Measurements from ENCODE around the gene CDK17. TPM values are rescaled to one million over a fixed set of nuclear protein-coding genes. Genes with fewer than 3 reads are reported as not detected.
"Not testable (repeated sequence)": the region's sequence is repeated elsewhere in the genome, so short reads cannot be mapped to it uniquely, and the experiment has no call there.

The CDK17 gene
- total RNA-seq, 2 experiments from 2014 or later: 25.2 to 28.5 TPM

GRCh38 chr12:96398424-96399119 lies 1.7 kb downstream of the CDK17 start:
- CTCF ChIA-PET: interaction anchor here (1.2 to 1.8 kb wide), 3 partner anchors 22 to 118 kb away, joined by 3 to 10 read pairs (median 4); no protein-coding TSS in a partner anchor
- POLR2A ChIA-PET: interaction anchor here (0.7 to 2.5 kb wide), 7 partner anchors 8 to 539 kb away, joined by 3 to 19 read pairs (median 3); no protein-coding TSS in a partner anchor

- POLR2A ChIA-PET: no interaction called here
- CTCF ChIA-PET: no interaction called here
Measured at GRCh38 chr12:96397756-96398423, 2.3 kb downstream of the CDK17 start.

- POLR2A ChIA-PET: no interaction called here
- CTCF ChIA-PET: interaction anchor here (0.6 kb wide), 1 partner anchor 9 kb away, joined by 4 read pairs; no protein-coding TSS in a partner anchor
Measured at GRCh38 chr12:96396914-96397313, 3.3 kb downstream of the CDK17 start.

- ChIA-PET CTCF (no interaction called here), POLR2A (no interaction called here)
Measured at GRCh38 chr12:96396209-96396608, 4.0 kb downstream of the CDK17 start.

- ChIA-PET POLR2A (no interaction called here), CTCF (no interaction called here)
Measured at GRCh38 chr12:96395236-96395635, 5.0 kb downstream of the CDK17 start.

GRCh38 chr12:96393229-96393628 lies 7.0 kb downstream of the CDK17 start:
- CTCF ChIA-PET, POLR2A ChIA-PET: not testable (repeated sequence)

GRCh38 chr12:96392397-96392796 lies 7.8 kb downstream of the CDK17 start:
- POLR2A ChIA-PET: no interaction called here
- CTCF ChIA-PET: no interaction called here

GRCh38 chr12:96387981-96388380 lies 12.3 kb downstream of the CDK17 start:
- ChIA-PET POLR2A (interaction anchor here (0.5 kb wide), 1 partner anchor 38 kb away, joined by 13 read pairs; no protein-coding TSS in a partner anchor), CTCF (interaction anchor here (1.9 kb wide), 1 partner anchor 10 kb away, joined by 8 read pairs; no protein-coding TSS in a partner anchor)

- CTCF ChIA-PET: no interaction called here
- POLR2A ChIA-PET: no interaction called here
Measured at GRCh38 chr12:96386794-96387193, 13.4 kb downstream of the CDK17 start.

GRCh38 chr12:96383991-96384390 lies 16.2 kb downstream of the CDK17 start:
- POLR2A ChIA-PET: no interaction called here
- CTCF ChIA-PET: no interaction called here

- ChIA-PET CTCF (interaction anchor here (0.6 kb wide), 1 partner anchor 133 kb away, joined by 3 read pairs; no protein-coding TSS in a partner anchor), POLR2A (no interaction called here)
Measured at GRCh38 chr12:96383371-96383770, 16.9 kb downstream of the CDK17 start.

GRCh38 chr12:96379743-96380142 lies 20.5 kb downstream of the CDK17 start:
- CTCF ChIA-PET: interaction anchor here (1.0 kb wide), 2 partner anchors 11 to 20 kb away, joined by 4 read pairs; partner anchors contain the start of gene CDK17
- POLR2A ChIA-PET: interaction anchor here (3.5 kb wide), 1 partner anchor 20 kb away, joined by 19 read pairs; the partner anchor contains the start of gene CDK17

- ChIA-PET CTCF (interaction anchor here (0.6 to 1.6 kb wide), 4 partner anchors 10 to 22 kb away, joined by 3 to 8 read pairs (median 4); partner anchors contain the start of gene CDK17), POLR2A (interaction anchor here (0.5 to 3.5 kb wide), 2 partner anchors 21 to 138 kb away, joined by 3 to 19 read pairs; partner anchors contain the start of gene CDK17)
Measured at GRCh38 chr12:96378319-96378718, 21.9 kb downstream of the CDK17 start.

GRCh38 chr12:96376865-96377264 lies 23.4 kb downstream of the CDK17 start:
- ChIA-PET POLR2A (no interaction called here), CTCF (interaction anchor here (1.0 kb wide), 1 partner anchor 22 kb away, joined by 4 read pairs; no protein-coding TSS in a partner anchor)

- ChIA-PET CTCF (interaction anchor here (0.8 to 1.0 kb wide), 2 partner anchors 23 to 25 kb away, joined by 3 to 4 read pairs; no protein-coding TSS in a partner anchor), POLR2A (interaction anchor here (0.5 kb wide), 1 partner anchor 276 kb away, joined by 4 read pairs; no protein-coding TSS in a partner anchor)
Measured at GRCh38 chr12:96375841-96376604, 24.2 kb downstream of the CDK17 start.

GRCh38 chr12:96375170-96375569 lies 25.1 kb downstream of the CDK17 start:
- ChIA-PET POLR2A (no interaction called here), CTCF (no interaction called here)

GRCh38 chr12:96371790-96372699 lies 28.2 kb downstream of the CDK17 start:
- CTCF ChIA-PET: interaction anchor here (0.6 kb wide), 1 partner anchor 18 kb away, joined by 5 read pairs; no protein-coding TSS in a partner anchor
- POLR2A ChIA-PET: no interaction called here

- POLR2A ChIA-PET: interaction anchor here (0.6 kb wide), 1 partner anchor 29 kb away, joined by 6 read pairs; no protein-coding TSS in a partner anchor
- CTCF ChIA-PET: interaction anchor here (0.6 kb wide), 1 partner anchor 19 kb away, joined by 5 read pairs; no protein-coding TSS in a partner anchor
Measured at GRCh38 chr12:96371138-96371789, 29.0 kb downstream of the CDK17 start.
